SK-N-SH treated with all-trans-retinoic acid at 6 μM for 48 hours (cell line): ENCODE results near the gene ORC1.

Experiments
- ATAC-seq: fragments of 200-7000 bp; cut with Tn5 transposase; 3 replicates; pipeline ENCODE4 v1.9.1; 2020; ENCODE audit warnings: mild to moderate bottlenecking, moderate library complexity
- ARNTL ChIP-seq: fragments of 450-650 bp; formaldehyde crosslinking; IDR thresholded peaks from 2 replicates; pipeline ENCODE4 v1.5.0; 2020; ENCODE audit warnings: low read depth, mild to moderate bottlenecking, moderate library complexity, borderline replicate concordance
- BACH2 ChIP-seq: fragments of 250-450 bp; sonication (Bioruptor Pico); IDR thresholded peaks from 2 replicates; pipeline ENCODE4 v1.9.0; 2021; ENCODE audit warnings: mild to moderate bottlenecking, borderline replicate concordance
- CREB5 ChIP-seq: fragments of 250-450 bp; sonication (Bioruptor Pico); IDR thresholded peaks from 2 replicates; pipeline ENCODE4 v1.5.1; 2020; ENCODE audit warnings: low read depth, mild to moderate bottlenecking, moderate library complexity
- CSDC2 ChIP-seq: fragments of 250-450 bp; sonication (Bioruptor Pico); IDR thresholded peaks from 2 replicates; pipeline ENCODE4 v1.5.0; 2020; ENCODE audit warnings: mild to moderate bottlenecking, moderate library complexity
- ESRRG ChIP-seq: fragments of 250-450 bp; sonication (Bioruptor Pico); IDR thresholded peaks from 2 replicates; pipeline ENCODE4 v1.6.1; 2021; ENCODE audit warnings: mild to moderate bottlenecking
- GLIS3 ChIP-seq: fragments of 250-450 bp; sonication (Bioruptor Pico); IDR thresholded peaks from 2 replicates; pipeline ENCODE4 v1.5.0; 2020; ENCODE audit warnings: mild to moderate bottlenecking, moderate library complexity
- ISL1 ChIP-seq: fragments of 250-450 bp; sonication (Bioruptor Pico); IDR thresholded peaks from 2 replicates; pipeline ENCODE4 v2.1.2; 2022; ENCODE audit warnings: mild to moderate bottlenecking, moderate library complexity
- OSR1 ChIP-seq: fragments of 250-450 bp; sonication (Bioruptor Pico); IDR thresholded peaks from 2 replicates; pipeline ENCODE4 v1.8.0; 2022; ENCODE audit warnings: moderate library complexity, mild to moderate bottlenecking, inconsistent platforms
- PATZ1 ChIP-seq: fragments of 250-450 bp; sonication (Bioruptor Pico); IDR thresholded peaks from 2 replicates; pipeline ENCODE4 v1.8.0; 2020; ENCODE audit warnings: mild to moderate bottlenecking, moderate library complexity, borderline replicate concordance
- POU6F1 ChIP-seq: fragments of 250-450 bp; sonication (Bioruptor Pico); IDR thresholded peaks from 2 replicates; pipeline ENCODE4 v1.8.0; 2021; ENCODE audit warnings: low read depth, mild to moderate bottlenecking, moderate library complexity, borderline replicate concordance
- PPARA ChIP-seq: fragments of 250-450 bp; sonication (Bioruptor Pico); IDR thresholded peaks from 2 replicates; pipeline ENCODE4 v1.5.0; 2020; ENCODE audit warnings: mild to moderate bottlenecking, borderline replicate concordance
- RARB ChIP-seq: fragments of 250-450 bp; sonication (Bioruptor Pico); IDR thresholded peaks from 2 replicates; pipeline ENCODE4 v1.8.0; 2021; ENCODE audit warnings: mild to moderate bottlenecking, moderate library complexity
- SNAI2 ChIP-seq: fragments of 250-450 bp; sonication (Bioruptor Pico); IDR thresholded peaks from 2 replicates; pipeline ENCODE4 v1.5.0; 2020; ENCODE audit warnings: mild to moderate bottlenecking, moderate library complexity
- TCF4 ChIP-seq: fragments of 250-450 bp; sonication (Bioruptor Pico); IDR thresholded peaks from 2 replicates; pipeline ENCODE4 v1.8.0; 2021; ENCODE audit warnings: mild to moderate bottlenecking, moderate library complexity, borderline replicate concordance
- TOX ChIP-seq: fragments of 250-450 bp; sonication (Bioruptor Pico); IDR thresholded peaks from 2 replicates; pipeline ENCODE4 v1.8.0; 2021; ENCODE audit warnings: mild to moderate bottlenecking, moderate library complexity, borderline replicate concordance
- TSHZ2 ChIP-seq: fragments of 250-450 bp; sonication (Bioruptor Pico); IDR thresholded peaks from 2 replicates; pipeline ENCODE4 v1.5.0; 2020; ENCODE audit warnings: mild to moderate bottlenecking, moderate library complexity
- ZC3H10 ChIP-seq: fragments of 250-450 bp; sonication (Bioruptor Pico); IDR thresholded peaks from 2 replicates; pipeline ENCODE4 v1.5.1; 2021; ENCODE audit warnings: mild to moderate bottlenecking, moderate library complexity
- ZFP30 ChIP-seq: fragments of 450-650 bp; formaldehyde crosslinking; IDR thresholded peaks from 2 replicates; pipeline ENCODE4 v1.5.0; 2022; ENCODE audit warnings: mild to moderate bottlenecking, moderate library complexity
- ZNF565 ChIP-seq: fragments of 450-650 bp; formaldehyde crosslinking; conservative IDR thresholded peaks from 2 replicates; pipeline ENCODE4 v1.5.0; 2020; ENCODE audit warnings: low read depth, mild to moderate bottlenecking, moderate library complexity
- ZNF8 ChIP-seq: fragments of 450-650 bp; formaldehyde crosslinking; IDR thresholded peaks from 2 replicates; pipeline ENCODE4 v1.5.0; 2020; ENCODE audit warnings: mild to moderate bottlenecking, moderate library complexity

Gene ORC1

GRCh38 chr1:52356818-52357355, 47.3 kb downstream of the ORC1 start:
- TF ChIP-seq ESRRG (CRISPR knock-in tag) (no peak), PPARA (no peak), ISL1 (CRISPR knock-in tag) (no peak)
- TF ChIP-seq, all 23 proteins: peak for 0
- no peak for ATAC-seq

GRCh38 chr1:52355847-52356505, 48.2 kb downstream of the ORC1 start:
- TF ChIP-seq ZNF565 (CRISPR knock-in tag): no peak
- no peak for TF ChIP-seq ZFP30 (CRISPR knock-in tag)
- no peak for TF ChIP-seq CSDC2 (CRISPR knock-in tag)
- no peak for TF ChIP-seq ARNTL
- TF ChIP-seq TSHZ2 (CRISPR knock-in tag): no peak
- TF ChIP-seq PPARA: no peak
- TF ChIP-seq CREB5: no peak
- no peak for TF ChIP-seq POU6F1 (CRISPR knock-in tag)
- no peak for TF ChIP-seq RARB
- TF ChIP-seq GLIS3 (CRISPR knock-in tag): no peak
- TF ChIP-seq ZC3H10 (CRISPR knock-in tag): no peak
- TF ChIP-seq ISL1 (CRISPR knock-in tag): no peak
- no peak for ATAC-seq

GRCh38 chr1:52355436-52355835, 48.8 kb downstream of the ORC1 start:
- TF ChIP-seq ZNF565 (CRISPR knock-in tag) (no peak), ZC3H10 (CRISPR knock-in tag) (no peak), CREB5 (no peak), ISL1 (CRISPR knock-in tag) (no peak), SNAI2 (no peak)
- no peak for ATAC-seq

GRCh38 chr1:52352690-52353089, 51.5 kb downstream of the ORC1 start:
- TF ChIP-seq CSDC2 (CRISPR knock-in tag): no peak
- no peak for TF ChIP-seq ZC3H10 (CRISPR knock-in tag)
- TF ChIP-seq TOX (CRISPR knock-in tag): no peak
- TF ChIP-seq OSR1 (CRISPR knock-in tag): no peak
- no peak for TF ChIP-seq POU6F1 (CRISPR knock-in tag)
- TF ChIP-seq BACH2 (CRISPR knock-in tag): no peak
- no peak for TF ChIP-seq ESRRG (CRISPR knock-in tag)
- no peak for TF ChIP-seq TCF4
- no peak for TF ChIP-seq ZNF8
- TF ChIP-seq PATZ1 (CRISPR knock-in tag): no peak
- no peak for TF ChIP-seq ARNTL
- TF ChIP-seq GLIS3 (CRISPR knock-in tag): no peak
- ATAC-seq: no peak
